GM19455 (cell line): ENCODE measurements around the gene TRIO.
"Not testable (repeated sequence)": the region's sequence is repeated elsewhere in the genome, so short reads cannot be mapped to it uniquely, and the experiment has no call there.

Source experiments
- ATAC-seq: cut with Tn5 transposase; IDR thresholded peaks from one replicate; pipeline ENCODE4 v1.9.1; 2021; ENCODE audit not compliant: unreplicated experiment

TRIO gene

GRCh38 chr5:14424011-14424685 lies 281.0 kb downstream of the TRIO start:
- ATAC-seq: no peak

- ATAC-seq: no peak
Observed at GRCh38 chr5:14425559-14425958, 282.4 kb downstream of the TRIO start.

- no peak for ATAC-seq
Observed at GRCh38 chr5:14426521-14426920, 283.4 kb downstream of the TRIO start.

- ATAC-seq: no peak
Observed at GRCh38 chr5:14428302-14429081, 285.4 kb downstream of the TRIO start.

- ATAC-seq: no peak
Observed at GRCh38 chr5:14429101-14430050, 286.2 kb downstream of the TRIO start.

- ATAC-seq: no peak
Observed at GRCh38 chr5:14431534-14431933, 288.4 kb downstream of the TRIO start.

- no peak for ATAC-seq
Observed at GRCh38 chr5:14432931-14433589, 289.9 kb downstream of the TRIO start.

GRCh38 chr5:14435481-14435880 lies 292.3 kb downstream of the TRIO start:
- ATAC-seq: no peak

GRCh38 chr5:14436122-14436521 lies 293.0 kb downstream of the TRIO start:
- not testable (repeated sequence) for ATAC-seq

GRCh38 chr5:14436801-14437542 lies 293.8 kb downstream of the TRIO start:
- ATAC-seq: no peak

- ATAC-seq: no peak
Observed at GRCh38 chr5:14438195-14438606, 295.1 kb downstream of the TRIO start.

- ATAC-seq: no peak
Observed at GRCh38 chr5:14439087-14439871, 296.1 kb downstream of the TRIO start.

- ATAC-seq: no peak
Observed at GRCh38 chr5:14440223-14440581, 297.1 kb downstream of the TRIO start.

- no peak for ATAC-seq
Observed at GRCh38 chr5:14440582-14441431, 297.7 kb downstream of the TRIO start.

GRCh38 chr5:14441641-14442040 lies 298.5 kb downstream of the TRIO start:
- no peak for ATAC-seq

GRCh38 chr5:14442536-14442935 lies 299.4 kb downstream of the TRIO start:
- no peak for ATAC-seq

- ATAC-seq: no peak
Observed at GRCh38 chr5:14443671-14444093, 300.5 kb downstream of the TRIO start.

GRCh38 chr5:14444161-14444560 lies 301.0 kb downstream of the TRIO start:
- no peak for ATAC-seq
